GM18499 (cell line): ENCODE results near the gene COL27A1.

Source experiments
- ATAC-seq: cut with Tn5 transposase; IDR thresholded peaks from one replicate; pipeline ENCODE4 v1.9.1; 2021; ENCODE audit warnings: moderate number of reproducible peaks; ENCODE audit not compliant: insufficient read depth, unreplicated experiment

COL27A1 gene

DNA sequence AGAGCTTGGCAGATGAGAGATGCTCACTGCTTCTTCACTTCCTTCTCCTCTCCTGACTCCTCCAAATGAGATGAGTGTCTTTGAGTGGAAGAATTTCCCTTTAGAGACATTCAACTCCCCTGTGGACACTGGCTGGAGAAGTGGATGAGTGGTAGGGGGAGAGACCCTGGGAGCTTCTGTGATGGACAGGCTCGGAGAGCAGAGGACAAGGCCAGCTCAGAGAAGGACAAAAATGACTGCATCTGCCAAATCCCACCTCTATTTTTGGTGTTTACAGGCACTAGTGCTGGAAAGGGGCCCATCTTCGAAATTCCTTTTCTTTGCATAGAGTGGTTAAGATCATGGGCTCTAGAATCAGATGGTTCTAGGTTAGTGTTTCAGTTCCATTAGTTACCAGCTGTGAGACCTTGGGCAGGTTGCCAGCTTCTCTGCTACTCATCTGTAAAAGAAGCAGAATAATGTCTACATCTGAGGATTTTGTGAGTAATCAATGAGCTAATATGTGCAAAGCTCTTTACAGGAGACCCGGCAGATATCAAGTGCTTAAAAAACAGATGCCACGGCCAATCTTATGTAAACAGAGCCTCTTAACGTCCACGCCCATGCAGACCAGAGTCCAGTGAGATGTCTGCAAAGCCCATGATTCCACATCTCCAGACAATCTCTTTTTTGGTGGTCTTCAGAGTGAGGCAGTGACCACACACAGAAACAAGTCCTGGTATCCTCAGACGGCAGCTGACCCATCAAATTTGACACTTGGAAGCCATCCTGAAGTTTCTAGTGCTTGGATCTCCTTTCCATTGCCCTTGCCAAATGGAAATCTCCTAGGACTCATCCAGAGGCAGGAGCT is 13.6 kb upstream of the COL27A1 start:
- no peak for ATAC-seq

DNA sequence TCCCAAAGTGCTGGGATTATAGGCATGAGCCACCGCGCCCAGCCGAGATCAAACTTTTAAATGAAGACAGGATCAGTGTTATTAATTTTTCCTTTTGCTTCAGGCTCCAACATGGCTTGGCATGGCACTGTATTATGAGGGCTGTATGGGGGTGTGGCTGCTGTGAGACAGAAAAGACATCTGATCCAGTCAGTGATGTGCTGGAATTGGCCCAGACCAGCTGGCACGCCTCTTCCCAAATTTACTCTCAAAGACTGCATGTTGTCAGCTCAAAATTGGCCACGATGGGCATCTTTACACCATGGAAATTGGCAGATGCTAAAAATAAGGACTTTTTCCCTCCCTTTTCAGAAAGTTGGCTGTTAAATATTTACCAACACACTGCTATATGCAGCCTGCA is 12.1 kb upstream of the COL27A1 start:
- no peak for ATAC-seq

DNA sequence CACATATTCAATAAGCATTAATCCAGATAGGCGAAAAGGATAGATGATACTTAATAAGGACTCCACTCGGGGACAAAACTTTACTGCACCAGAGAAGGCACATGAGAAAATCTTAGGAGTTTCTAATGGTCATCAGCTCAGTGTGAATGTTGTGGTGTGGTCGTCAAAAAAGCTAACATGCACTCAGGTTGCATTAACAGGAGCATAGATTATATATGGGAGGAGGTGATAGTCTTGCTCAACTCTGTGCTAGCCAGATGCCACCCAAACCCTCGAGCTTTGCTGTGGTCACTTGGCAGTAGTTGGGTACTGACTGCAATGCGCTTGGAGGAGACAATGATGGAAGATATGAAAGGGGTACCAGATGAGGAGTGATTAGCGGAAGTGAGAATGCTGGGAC is 8.6 kb upstream of the COL27A1 start:
- no peak for ATAC-seq

DNA sequence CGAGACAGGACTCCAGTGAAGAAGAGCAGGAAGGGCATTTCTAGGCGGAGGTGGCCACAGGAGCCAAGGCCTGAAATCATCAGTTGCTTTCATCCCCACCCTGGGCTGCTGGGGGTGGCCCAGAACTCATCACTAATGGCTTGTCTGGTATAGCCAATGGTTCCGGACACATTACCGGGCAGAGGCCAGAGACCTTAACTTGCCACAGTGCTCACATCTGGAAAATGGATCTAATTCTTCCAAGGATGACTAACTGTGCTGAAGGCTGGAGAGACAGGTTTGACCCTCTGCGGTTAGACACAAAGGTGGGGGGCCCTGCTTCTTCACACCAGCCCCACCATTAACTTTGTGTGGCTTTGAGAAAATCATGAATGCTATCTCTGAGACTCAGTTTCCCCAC is 6.2 kb upstream of the COL27A1 start:
- no peak for ATAC-seq

DNA sequence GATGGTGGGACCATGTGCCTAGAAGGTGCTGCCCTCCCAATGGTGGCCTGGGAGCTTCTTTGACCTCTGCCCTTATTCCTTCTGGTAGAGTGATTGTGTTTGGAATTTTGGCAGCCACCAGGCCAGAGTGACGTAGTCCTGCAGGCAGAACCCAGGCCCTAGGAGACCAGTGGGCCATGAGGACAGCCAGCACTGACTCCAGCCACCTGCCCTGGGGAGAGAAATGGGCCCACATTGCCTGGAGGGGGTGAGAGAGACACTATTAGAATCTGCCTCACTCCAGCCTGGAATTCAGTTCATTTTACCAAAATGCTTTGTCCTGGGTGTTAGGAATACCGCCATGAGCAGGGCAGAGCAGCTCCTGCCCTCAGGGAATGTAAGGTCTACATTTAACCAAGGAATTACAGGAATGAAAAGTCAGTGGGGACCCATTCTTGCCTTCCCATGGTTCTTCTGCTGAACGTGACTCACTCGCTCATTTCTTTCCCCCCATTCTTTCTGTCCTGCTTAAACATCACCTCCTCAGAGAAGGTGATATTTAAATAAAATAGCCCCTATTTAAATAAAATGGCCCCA is 5.5 kb upstream of the COL27A1 start:
- ATAC-seq: no peak

DNA sequence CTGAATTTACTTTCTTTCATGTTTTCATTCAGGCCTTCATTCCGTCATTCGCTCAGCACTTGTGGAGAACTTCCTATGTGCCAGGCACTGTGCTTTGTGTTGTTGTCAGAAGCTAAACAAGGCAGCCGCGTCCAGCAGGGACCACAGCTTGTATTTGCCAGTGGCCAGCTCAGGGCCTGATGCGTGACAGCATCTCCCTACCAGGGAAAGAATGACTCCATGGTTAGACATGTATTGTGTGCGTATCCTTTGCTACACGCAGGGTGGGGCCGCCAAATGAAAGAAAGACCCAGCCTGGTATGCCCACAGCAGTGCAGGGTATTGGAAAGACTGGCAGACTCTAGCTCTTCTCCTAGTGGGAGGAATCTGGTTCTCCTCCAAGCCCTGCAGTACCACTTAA is 4.7 kb upstream of the COL27A1 start:
- ATAC-seq: no peak

DNA sequence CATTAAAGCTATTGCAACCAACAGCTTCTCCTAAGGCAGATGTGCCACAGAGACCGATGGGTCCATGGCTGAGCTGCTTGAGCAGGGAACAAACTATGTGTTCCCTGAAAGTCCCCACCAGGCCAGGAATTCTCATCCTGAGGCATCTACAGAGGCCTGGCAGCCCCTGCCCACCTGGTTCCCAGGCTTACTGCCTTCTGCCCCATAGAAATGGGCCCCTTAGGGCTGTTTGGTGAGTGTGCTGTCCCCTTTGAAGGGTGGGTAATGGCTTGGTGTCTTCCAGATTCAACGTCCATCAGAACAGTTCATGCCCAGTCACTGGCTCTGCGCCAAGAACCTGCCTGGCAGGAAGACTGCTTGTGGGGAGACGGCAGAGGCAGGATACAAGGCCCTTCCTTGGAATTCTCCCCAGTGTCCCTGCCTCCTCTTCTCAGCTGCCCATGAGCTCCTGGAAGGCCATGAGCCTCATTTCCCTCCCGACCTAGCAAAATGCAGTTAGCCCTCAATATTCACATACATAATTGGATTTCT is 3.8 kb upstream of the COL27A1 start:
- ATAC-seq: no peak

DNA sequence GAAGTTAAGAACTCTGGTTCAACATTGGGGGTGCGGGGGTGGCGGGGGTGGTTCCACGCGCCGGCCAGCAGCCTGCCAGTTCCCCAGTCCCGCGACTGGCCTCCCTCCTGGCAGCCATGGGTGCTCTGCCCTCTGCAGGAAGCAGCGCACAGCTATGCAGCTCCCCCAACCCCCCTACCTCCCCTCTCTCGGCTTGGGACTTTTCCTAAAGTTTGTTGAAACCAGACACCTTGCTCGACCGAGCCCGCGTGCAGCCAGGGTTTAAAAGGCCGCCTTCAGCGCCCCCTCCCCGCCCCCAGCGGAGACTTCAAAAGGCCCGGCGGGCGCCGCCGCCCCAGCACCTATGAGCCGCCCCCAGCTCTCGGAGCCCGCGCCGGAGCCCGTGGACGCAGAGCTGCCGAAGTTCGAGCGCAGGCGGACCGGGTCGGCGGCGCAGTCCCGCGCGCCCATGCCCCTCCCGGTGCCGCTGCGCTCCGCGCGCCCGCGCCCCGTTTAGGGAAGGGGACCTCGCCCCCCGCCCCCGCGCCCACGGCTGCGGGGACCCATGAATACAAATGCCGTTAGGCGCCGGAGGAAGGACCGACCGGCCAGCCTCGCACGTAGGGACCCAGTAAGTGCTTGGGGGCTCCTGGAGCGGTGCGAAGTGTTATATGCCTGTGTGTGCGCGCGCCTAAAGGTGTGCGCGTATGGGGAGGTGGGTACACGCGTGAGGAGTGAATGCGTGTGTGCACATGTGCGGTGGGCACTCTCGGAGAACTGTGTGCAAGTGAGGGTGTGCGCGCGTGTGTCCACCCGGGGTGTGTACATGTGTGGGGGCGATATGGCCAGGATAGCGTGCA is 1.4 kb upstream of the COL27A1 start:
- no peak for ATAC-seq

DNA sequence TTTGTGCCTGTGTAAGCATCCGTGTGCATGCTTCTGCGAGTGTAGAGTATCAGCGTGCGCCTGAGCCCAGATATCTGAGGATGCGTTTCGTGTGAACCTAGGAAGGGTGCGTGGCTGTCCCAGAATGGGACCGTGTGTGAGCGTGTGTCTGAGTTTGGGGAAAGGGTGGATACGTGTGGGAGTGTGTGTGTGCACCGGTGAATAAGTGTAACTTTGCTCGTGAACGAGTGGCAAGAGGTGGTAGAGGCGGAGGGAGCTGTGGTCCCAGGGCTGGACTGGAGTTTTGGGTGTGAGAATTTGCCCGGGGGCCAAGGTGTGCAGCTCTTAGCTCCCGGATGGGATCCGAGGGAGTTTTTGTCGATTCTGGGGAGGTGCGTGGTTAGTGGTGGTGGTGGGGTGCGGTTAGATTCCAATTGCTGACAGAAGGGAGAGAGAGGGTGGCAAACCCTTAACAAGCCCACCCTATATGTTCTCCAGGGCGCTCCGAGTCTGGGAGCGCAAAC is 686 bp upstream of the COL27A1 start:
- ATAC-seq: no peak

DNA sequence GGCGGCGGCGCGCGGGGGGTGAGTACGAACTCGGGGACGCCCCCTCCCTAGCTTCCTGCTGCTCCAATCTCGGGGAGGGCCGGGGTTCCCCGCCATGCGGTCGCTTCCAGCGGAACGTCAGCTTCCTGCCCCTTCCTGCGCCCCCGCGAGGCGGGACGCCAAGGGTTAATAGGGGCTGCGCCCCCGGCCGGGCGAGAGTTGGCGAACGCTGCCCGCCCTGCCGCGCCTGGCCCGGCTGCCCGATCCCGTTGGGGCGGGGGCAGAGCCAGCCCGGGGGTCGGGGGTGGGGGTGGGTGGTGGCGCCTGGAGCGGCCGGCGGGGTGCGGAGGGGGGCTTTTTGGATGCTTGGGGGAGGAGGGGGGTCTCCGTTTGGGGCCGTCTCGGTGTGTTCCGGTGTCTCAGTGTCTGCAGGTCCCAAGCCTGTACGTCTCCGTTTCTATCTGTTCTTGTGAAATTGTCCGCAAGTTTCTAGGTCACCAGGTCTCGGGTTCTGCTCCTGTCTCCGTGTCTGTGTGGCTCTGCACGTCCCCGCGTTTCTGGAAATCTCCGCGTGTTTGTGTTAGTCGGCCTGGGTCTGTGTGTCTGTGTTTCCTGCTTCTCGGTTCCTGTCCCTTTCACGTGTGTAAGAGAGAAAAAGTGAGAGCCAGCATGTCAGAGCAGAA is 789 bp downstream of the COL27A1 start:
- no peak for ATAC-seq

DNA sequence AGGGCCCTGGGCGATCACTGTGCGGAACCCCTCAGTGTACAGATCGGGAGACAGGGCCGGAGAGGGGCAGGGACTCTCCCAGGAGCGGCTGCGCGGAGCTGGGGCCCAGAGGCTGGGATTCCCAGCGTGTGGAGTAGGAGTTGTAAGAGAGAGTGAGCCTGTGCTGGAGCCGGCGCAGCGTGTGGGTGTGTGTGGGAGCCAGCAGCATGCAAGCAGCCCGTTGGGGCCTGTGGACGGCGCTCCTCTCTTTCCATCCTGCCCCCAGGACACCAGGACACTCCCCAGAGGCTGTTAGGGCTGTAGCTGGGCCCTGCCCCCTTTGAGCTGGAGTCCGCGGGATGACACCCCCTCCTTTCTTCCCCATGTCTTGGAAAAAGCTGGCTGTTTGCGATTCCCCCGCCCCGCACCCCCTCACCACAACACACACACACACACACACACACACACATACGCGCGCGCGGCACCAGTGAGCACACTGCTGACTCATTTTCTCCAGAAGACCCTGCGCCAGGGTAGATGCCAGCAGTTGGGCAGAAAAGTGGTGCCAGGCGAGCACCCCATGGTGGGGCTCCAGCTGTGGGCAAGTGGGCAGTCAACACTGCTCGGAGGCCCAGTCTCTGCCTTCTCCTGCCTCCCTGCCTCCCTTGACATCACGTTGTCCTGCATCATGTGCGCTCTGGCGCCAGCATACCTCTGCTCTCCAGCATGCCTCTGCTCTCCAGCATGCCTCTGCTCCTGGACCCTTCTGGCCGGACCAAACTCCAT is 1.5 kb downstream of the COL27A1 start:
- no peak for ATAC-seq

DNA sequence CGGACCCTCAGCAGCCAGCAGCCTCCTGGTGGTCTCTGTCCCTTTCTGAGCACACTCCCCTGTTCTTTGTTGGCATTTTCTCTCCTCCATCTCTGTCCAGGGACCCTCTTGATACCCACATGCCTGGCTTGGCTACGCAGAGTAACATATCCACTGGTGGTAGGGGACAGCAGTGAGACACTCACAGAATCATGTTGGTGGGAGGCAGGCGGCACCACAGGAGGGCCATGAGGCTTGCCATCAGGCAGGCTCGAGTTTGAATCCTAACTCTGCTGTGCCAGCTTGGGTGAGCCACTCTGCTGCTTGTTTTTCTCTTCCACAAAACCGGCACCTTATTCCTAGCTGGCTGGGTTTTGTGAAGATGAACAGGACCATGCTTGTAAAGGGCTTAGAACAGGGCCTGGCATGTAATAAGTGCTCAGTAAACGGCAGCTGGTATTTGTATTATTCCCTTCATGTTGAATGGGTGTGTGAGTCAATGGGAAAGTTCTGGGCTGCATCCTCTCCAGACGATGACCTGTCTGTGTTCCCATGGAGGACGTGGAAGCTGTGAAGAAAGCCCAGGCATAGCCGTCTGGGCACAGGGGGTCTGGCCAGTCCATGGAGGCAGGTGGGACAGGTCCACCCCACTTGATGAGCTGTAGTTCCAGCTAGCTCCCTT is 2.3 kb downstream of the COL27A1 start:
- ATAC-seq: no peak

DNA sequence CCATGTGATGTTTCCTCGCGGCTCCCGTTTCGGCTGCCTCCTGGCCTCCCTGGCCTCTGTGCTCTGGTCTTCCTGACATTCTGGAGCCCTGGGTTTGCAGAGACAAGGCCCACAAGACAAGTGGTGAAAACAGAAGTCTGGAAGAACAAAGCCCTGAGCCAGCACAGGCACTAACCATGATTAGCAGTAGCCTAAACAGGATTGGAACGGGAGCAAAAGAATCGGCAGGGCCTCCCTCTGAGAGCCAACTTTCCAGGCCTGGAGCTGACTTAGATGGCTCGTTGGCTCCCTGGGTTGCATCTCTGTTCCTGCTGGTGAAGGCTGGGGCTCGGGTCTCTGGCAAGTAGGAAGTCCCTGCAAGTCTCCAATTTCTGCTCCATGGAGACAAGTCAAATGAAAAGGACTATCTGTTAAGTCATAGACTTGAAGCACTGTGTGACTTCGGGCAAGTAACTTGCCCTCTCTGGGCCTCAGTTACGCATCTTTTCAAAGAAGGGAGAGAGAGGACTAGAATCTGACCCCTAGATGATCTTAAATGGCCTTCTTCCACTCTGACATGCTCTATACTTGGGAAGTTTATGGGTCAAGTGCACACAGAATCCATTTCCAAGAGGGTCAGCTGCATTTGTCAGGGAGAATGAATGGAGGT is 3.3 kb downstream of the COL27A1 start:
- ATAC-seq: no peak

DNA sequence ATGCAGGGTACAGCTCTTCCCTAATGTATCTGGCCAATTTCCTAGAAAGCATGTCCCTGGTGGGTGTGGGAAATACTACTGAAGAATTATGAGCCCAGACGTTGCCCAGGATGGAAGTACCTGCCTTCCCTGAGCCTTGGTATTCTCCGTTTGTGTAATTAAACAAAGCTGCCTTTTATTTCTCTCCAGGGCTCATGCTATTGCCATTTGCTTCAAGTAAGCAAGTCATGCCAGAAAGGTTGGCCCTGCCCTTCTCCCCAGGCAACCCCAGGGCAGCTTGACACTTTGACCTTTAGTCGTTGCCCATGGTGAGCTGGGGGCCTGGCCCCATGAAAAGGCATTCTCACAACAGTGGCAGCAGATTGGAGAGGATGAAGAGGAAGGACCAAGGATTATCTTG is 4.4 kb downstream of the COL27A1 start:
- no peak for ATAC-seq

DNA sequence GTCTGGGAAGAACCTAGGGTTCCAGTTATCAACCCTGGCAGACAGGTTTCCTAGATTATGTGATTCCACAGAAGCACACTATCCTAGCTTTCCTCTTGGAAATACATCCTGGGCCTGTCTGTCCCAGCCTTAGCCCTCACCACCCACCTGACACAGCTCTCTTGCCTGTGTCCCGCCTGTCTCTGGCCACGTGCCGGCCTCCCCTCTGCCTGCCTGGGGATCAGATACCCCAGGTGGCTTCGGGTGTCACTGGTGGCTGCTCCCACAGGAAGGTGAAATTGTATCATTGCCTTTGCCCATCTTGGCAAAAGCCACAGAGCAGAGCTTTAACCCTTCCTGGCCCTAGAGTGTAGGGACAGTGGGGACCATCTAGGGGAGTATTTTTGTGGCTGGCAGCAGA is 6.2 kb downstream of the COL27A1 start:
- no peak for ATAC-seq

DNA sequence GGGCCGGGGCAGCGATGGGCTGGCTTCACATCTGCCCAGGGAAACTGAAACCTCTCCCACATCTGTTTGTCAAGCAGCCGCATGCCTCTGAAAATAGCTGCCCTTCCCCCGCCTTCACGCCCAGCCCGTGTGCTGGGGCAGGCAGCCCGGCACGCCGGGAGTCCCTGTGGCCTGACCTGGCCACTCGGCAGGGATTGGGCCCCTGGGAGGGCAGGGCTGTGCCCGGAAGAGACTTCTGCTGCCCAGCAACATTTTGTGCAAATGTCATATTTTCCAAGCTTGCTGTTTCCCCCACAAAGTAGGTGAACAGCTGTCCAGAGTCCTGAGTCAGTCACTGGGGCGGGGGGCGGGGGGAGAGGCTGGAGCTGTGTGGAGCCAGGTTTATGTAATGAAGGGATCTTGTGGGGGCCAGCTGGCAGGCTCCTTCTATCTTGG is 8.2 kb downstream of the COL27A1 start:
- ATAC-seq: no peak

DNA sequence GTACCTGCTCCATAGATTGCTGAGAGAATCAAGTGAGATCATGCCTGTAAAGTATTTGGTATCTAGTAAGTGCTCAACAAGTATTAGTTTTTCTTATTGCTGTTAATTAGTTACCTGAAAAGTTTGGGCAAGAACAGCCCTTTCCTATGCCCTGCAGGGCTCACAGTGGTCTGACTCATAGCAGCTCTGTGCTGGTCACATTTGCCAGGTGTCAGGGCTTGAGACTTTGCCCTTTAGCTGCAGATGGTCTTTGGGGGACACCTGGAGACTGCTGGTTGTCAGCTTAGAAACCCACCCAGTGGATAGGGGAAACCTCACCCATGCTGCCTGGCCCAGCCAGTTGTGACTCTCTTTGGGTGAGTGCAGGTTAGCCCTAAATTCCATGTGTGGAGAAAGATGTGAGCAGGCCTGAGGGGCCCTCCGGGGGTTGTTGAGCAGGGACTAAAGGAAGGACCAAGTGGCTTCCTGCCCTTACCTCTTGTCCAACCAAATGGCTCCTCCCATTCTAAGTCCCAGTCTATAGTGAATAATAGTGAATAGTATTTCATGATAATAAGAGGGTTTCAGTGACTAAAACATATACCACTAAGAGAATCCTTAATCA is 9.0 kb downstream of the COL27A1 start:
- no peak for ATAC-seq
